GM23248 (cell line): ENCODE data around the gene SPART.

Experiments
- EZH2 ChIP-seq: fragments of 200-600 bp; sonication (generic); IDR thresholded peaks from 2 replicates; pipeline ENCODE4 v1.6.1; 2018; ENCODE audit warnings: antibody characterized with exemption, mild to moderate bottlenecking; ENCODE audit not compliant: insufficient read depth, poor library complexity, severe bottlenecking
- EZH2phosphoT487 ChIP-seq: fragments of 200-600 bp; sonication (generic); IDR thresholded peaks from 2 replicates; pipeline ENCODE4 v1.6.1; 2018; ENCODE audit warnings: antibody characterized with exemption, moderate library complexity, mild to moderate bottlenecking, low read depth; ENCODE audit not compliant: insufficient read depth

DNA sequence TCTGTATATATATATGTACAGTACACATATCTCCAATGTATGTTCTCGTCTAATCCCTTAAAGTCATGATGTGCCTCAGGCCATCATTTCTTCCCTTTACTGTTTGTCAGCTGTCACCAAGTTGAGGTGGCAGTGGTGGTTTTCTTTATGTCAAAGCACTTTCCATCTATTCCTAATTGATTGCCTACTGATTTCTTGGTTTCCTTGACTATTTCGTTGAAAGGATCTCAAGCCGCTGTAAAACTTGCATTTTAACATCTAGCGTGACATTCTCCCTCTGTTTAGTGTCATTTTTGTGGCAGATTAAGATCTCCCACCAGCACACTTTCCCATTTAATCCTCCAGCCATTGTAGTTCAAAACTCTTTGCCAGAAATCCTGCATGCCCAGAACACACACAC is 25.0 kb upstream of the SPART start:
- TF ChIP-seq EZH2 (no peak), EZH2phosphoT487 (no peak)
